GOT3 (cell line): Measurements from ENCODE around the gene MAML3.
"Not testable (repeated sequence)": the region's sequence is repeated elsewhere in the genome, so short reads cannot be mapped to it uniquely, and the experiment has no call there.

Source experiments
- DNase-seq: peaks from one replicate; lab custom pipeline; 2025; ENCODE audit warnings: mixed read lengths; lab: John Stamatoyannopoulos, UW

MAML3 gene

GRCh38 chr4:139961344-139961946 lies 192.5 kb downstream of the MAML3 start:
- no peak for DNase-seq

- no peak for DNase-seq
Measured at GRCh38 chr4:139959396-139959795, 194.6 kb downstream of the MAML3 start.

DNA sequence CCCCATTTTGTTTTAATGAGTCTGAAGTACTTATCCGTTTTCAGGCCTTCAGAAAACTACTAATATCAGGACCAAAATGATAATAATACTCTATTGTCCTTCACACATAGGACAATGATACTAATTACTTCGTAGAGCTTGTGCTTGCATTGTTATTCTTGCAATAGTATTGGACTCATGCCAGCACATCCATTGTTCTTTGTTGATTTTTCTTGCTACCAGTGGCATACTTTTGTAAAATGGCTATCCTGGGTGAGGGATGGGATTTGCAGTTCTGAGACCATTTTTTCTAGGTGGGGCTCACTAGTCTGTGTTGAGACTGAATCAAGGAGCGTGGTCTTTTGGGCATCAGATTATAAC lies 195.3 kb downstream of the MAML3 start:
- DNase-seq = no peak

DNA sequence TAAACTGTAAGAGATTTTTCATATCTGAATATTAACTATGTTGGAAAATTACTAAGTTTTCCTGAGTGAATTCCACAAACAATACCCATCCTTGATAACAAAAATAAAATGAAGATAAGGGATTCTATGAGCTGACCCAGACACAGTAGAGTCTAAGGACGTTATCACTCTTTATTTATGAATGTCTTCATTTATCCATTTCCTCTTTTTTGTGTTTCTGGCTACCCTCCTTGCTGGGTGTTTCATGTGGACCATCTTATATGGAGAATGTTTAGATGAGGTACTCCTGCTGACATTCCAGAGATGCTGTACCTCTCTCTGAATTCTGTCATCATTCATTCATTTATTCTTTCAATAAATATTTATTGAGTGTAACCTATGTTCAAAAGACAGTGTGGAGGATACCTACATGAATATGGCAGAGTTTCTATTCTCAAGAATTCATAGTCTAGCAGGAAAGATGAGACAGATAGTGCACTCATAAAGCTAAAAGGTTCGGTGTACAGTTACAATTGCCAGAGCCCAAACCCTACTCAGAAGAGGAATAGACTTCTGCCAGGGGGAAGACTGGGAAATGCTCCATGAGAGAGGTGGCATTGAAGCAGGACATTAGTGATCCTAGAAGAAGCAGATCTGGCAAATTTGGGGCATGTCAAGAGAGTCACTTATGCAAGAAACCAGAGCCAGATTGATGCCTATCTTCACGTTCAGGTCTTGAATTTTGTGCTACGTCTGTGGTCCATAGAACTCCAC lies 195.8 kb downstream of the MAML3 start:
- no peak for DNase-seq

DNA sequence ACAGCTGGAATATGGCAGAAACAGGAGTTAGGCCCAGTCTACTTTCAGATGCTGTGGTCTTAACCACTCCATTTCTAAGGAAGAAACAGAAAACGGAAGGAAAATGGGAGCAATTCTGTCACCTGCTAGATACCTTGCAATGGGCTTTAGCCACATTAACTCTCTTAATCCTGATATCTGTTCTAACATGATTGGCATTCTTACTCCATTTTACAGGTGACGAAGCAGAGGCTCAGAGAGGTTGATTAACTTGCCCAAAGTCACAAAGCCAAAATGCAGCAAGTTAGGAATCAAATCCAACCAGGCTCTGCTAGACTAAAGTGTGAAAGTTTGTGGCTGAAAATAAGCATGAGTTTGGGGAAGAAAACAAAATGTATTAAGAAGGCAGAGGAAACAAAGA lies 196.9 kb downstream of the MAML3 start:
- no peak for DNase-seq

DNA sequence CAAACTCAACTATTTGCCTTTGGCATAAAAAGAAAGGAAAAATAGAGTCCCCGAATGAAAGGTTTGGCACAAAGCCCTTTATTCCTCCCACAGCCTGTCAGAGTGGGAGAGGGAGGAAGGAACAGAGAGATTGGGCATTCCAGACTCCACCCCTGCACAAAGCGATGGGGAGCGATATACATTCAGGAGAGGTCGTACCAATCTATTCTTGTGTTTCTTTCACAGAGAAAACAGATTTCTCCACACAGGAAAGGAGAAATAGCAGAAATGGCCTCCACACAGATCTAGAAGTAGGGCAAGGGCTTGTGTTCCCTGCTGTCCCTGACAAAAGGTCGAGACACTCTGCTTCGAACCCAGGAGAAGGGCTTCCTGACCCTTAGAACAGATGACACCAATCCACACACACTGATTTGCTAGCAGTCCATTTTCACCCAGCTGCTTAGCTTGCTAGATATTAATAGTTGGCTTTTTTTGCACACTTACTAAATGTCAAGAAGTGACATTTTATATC lies 197.4 kb downstream of the MAML3 start:
- no peak for DNase-seq

- DNase-seq = no peak
Measured at GRCh38 chr4:139955600-139955999, 198.4 kb downstream of the MAML3 start.

DNA sequence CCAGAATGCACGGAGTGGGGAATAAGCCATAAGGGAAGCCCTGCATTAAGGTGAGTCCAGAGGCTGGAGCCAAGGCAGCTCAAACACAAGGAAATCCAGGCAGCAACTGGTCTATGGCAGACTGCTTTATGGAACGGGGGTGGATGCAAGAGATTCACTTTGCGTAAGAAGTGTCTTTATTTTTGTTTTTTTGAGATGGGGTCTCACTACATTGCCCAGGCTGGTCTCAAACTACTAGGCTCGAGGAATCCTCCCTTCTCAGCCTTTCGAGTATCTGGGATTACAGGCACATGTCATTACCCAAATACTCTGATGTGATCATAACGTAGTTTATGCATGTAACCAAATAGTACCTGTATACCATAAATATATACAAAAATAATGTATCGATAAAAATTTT lies 199.5 kb downstream of the MAML3 start:
- DNase-seq = no peak

- DNase-seq = no peak
Measured at GRCh38 chr4:139951021-139951420, 203.0 kb downstream of the MAML3 start.

GRCh38 chr4:139950568-139950967 lies 203.4 kb downstream of the MAML3 start:
- no peak for DNase-seq

- not testable (repeated sequence) for DNase-seq
Measured at GRCh38 chr4:139944916-139945315, 209.1 kb downstream of the MAML3 start.

GRCh38 chr4:139943277-139943676 lies 210.7 kb downstream of the MAML3 start:
- DNase-seq = no peak

DNA sequence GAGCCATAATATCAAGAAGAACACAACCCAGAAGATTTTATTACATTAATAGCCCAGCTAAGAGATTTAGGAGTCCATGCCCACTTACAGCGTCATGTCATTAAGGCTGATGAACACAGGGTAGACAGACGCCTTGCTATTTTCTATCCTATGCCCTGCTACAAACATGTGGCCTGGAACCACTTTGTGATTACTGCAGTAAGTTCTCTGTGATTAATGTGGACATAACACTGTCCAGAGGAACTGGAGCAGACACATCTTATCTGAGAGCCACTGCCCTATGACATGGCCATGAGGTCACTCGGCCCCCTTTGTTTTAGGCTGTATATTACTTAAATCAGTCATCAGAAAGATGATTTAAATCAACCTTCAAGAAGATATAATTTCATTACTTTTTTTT lies 211.7 kb downstream of the MAML3 start:
- DNase-seq = no peak

- no peak for DNase-seq
Measured at GRCh38 chr4:139940600-139940999, 213.4 kb downstream of the MAML3 start.

DNA sequence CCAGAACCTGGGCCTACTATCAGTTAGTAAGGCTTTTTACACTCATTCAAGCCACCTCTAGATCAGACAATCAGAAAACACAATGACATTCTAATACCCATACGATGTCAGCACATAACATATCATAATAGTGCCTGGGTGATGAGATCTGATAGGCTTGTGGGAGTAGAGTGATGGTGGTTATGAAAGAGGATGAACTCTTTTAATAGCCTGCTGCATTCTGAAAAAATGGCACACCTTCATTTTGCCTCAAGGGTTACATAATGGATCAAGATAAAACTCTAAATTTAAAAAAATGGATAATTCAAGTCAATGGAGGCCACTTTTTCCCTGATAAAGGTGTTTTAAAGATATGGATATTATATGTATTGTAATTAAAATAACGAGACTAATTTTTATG lies 215.6 kb downstream of the MAML3 start:
- DNase-seq = no peak

GRCh38 chr4:139935911-139936310 lies 218.1 kb downstream of the MAML3 start:
- no peak for DNase-seq

DNA sequence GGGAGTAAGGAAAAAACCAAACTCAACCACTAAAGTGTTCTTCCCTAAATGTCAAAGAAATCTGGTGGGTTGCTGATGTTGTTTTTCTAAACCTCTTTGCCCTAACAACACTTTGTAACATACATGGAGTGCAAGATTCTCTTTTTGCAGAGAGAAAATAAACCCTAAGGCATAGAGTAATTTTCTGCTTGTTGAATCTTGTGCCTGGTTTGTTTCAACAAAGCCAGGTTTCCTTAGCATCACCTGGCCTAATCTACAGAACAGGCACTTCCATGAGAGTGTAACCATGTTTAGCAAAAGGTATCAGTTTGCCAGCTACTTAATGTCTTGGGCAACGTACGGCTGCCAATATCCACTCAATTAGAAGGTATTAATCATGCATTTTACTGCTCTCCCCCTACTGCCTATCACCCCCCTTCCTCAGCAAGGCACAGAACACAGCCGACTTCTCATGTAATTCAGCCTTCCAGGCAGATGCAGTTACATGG lies 219.2 kb downstream of the MAML3 start:
- no peak for DNase-seq

- no peak for DNase-seq
Measured at GRCh38 chr4:139934057-139934707, 219.8 kb downstream of the MAML3 start.

DNA sequence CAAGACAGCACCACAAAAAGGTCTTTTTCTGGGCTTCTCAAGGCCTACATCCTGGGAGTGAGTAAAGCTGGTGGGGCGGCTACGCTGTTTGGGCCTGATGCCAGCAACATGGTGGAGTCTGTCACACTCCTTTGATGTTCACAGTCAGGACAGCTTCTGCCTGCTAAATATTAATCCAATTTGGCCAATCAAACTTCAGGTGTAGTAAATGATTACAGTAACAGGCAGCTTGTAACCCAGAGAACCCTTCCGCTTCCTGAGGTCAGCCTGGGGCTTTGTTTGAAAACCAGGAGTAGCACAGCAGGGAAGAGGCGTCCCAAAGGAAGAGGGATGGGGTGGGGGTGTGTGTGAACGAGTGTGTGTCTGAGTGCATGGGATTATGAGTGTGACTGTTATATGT lies 220.4 kb downstream of the MAML3 start:
- no peak for DNase-seq

GRCh38 chr4:139933104-139933503 lies 220.9 kb downstream of the MAML3 start:
- DNase-seq = no peak

- no peak for DNase-seq
Measured at GRCh38 chr4:139924782-139925181, 229.2 kb downstream of the MAML3 start.

GRCh38 chr4:139922406-139923024 lies 231.5 kb downstream of the MAML3 start:
- no peak for DNase-seq
